HG03457 (cell line): ENCODE data around the gene TFCP2.

ENCODE experiments used
- ATAC-seq: cut with Tn5 transposase; IDR thresholded peaks from one replicate; pipeline ENCODE4 v1.9.1; 2021; ENCODE audit warnings: moderate number of reproducible peaks; ENCODE audit not compliant: unreplicated experiment

The TFCP2 gene

GRCh38 chr12:51197736-51198567, 25.0 kb upstream of the TFCP2 start:
- no peak for ATAC-seq

GRCh38 chr12:51196547-51196946, 23.6 kb upstream of the TFCP2 start:
- no peak for ATAC-seq

GRCh38 chr12:51195841-51196240, 22.9 kb upstream of the TFCP2 start:
- ATAC-seq = no peak

GRCh38 chr12:51192284-51192671, 19.3 kb upstream of the TFCP2 start:
- ATAC-seq = no peak

- no peak for ATAC-seq
Measured at GRCh38 chr12:51191516-51192283, 18.8 kb upstream of the TFCP2 start.

- ATAC-seq = no peak
Measured at GRCh38 chr12:51190820-51191219, 17.9 kb upstream of the TFCP2 start.

GRCh38 chr12:51189790-51190355, 16.9 kb upstream of the TFCP2 start:
- ATAC-seq = no peak

GRCh38 chr12:51188359-51189051, 15.6 kb upstream of the TFCP2 start:
- ATAC-seq = peak; percentile 55

GRCh38 chr12:51187370-51187987, 14.5 kb upstream of the TFCP2 start:
- ATAC-seq = no peak

GRCh38 chr12:51186465-51187085, 13.6 kb upstream of the TFCP2 start:
- ATAC-seq = no peak

GRCh38 chr12:51185171-51185717, 12.3 kb upstream of the TFCP2 start:
- no peak for ATAC-seq

- ATAC-seq = no peak
Measured at GRCh38 chr12:51183816-51184215, 10.9 kb upstream of the TFCP2 start.

GRCh38 chr12:51183349-51183748, 10.4 kb upstream of the TFCP2 start:
- no peak for ATAC-seq

- ATAC-seq = no peak
Measured at GRCh38 chr12:51181558-51181957, 8.6 kb upstream of the TFCP2 start.

- ATAC-seq = no peak
Measured at GRCh38 chr12:51177897-51178296, 5.0 kb upstream of the TFCP2 start.

- no peak for ATAC-seq
Measured at GRCh38 chr12:51174501-51174900, 1.6 kb upstream of the TFCP2 start.

GRCh38 chr12:51171884-51172514, 936 bp downstream of the TFCP2 start:
- ATAC-seq = no peak

GRCh38 chr12:51163795-51164194, 9.1 kb downstream of the TFCP2 start:
- no peak for ATAC-seq

- no peak for ATAC-seq
Measured at GRCh38 chr12:51162217-51162616, 10.7 kb downstream of the TFCP2 start.
